Breast epithelium (tissue), 4 donors: ENCODE measurements around the gene DSCAM. TPM values are rescaled to one million over a fixed set of nuclear protein-coding genes. Genes with fewer than 3 reads are reported as not detected.

ENCODE experiments used
- DNase-seq, 2 donors: peaks; one replicate each; pipeline ENCODE4 v3.0.0-alpha.2; 2019; ENCODE audit warnings: low spot score in 2 of 2
- H3K27ac ChIP-seq, 2 donors: fragments of 200-600 bp; sonication (generic) in 1 of 2; one replicate each; pipeline ENCODE4 v1.5.1; 2016 to 2019; ENCODE audit warnings: mild to moderate bottlenecking in 1 of 2
- H3K27me3 ChIP-seq, 2 donors: fragments of 200-600 bp; sonication (generic) in 1 of 2; one replicate each; pipeline versions ENCODE4 v1.5.1 to v1.6.0; 2017 to 2019; ENCODE audit warnings: control low read depth in 1 of 2, mild to moderate bottlenecking in 1 of 2
- H3K36me3 ChIP-seq: fragments of 200-600 bp; one replicate; pipeline ENCODE4 v1.5.1; 2019
- H3K4me1 ChIP-seq, 2 donors: fragments of 200-600 bp; sonication (generic); one replicate each; pipeline ENCODE4 v1.5.1; 2016 to 2019; ENCODE audit warnings: control low read depth in 1 of 2
- H3K4me3 ChIP-seq, 3 donors: fragments of 200-600 bp; sonication (generic); 1 replicate in 2 of 3; 2 replicates in 1 of 3; pipeline ENCODE4 v1.5.1; 2016 to 2019; ENCODE audit warnings: mild to moderate bottlenecking in 3 of 3, moderate library complexity in 2 of 3
- H3K9me3 ChIP-seq, 2 donors: fragments of 200-600 bp; sonication (generic) in 1 of 2; one replicate each; pipeline ENCODE4 v1.5.1; 2016 to 2019; ENCODE audit warnings: control low read depth in 1 of 2
- CTCF ChIP-seq, 3 donors: fragments of 450-650 bp; IDR thresholded peaks; one replicate each; pipeline ENCODE4 v1.5.1; 2016 to 2017; ENCODE audit warnings: antibody characterized with exemption in 3 of 3, mild to moderate bottlenecking in 3 of 3, moderate library complexity in 3 of 3
- POLR2A ChIP-seq: fragments of 450-650 bp; IDR thresholded peaks from one replicate; pipeline ENCODE4 v1.6.1; 2016; ENCODE audit warnings: antibody characterized with exemption, mild to moderate bottlenecking, moderate library complexity
- POLR2AphosphoS5 ChIP-seq, 3 donors: sonication (generic); formaldehyde crosslinking; IDR thresholded peaks; one replicate each; pipeline ENCODE4 v1.6.1; 2017; ENCODE audit warnings: antibody characterized with exemption in 3 of 3
- intact Hi-C: fragments of 100-400 bp; cut with DNase I; formaldehyde crosslinking; loops from one replicate; pipeline ENCODE4 v1.15.1; 2023; ENCODE audit warnings: low total_unique reads
- total RNA-seq, 3 donors: library from RNA; depleted of rRNA; stranded (reverse); fragments of >200 nt; gene quantifications; one replicate each; pipeline ENCODE4 v1.1.0, GENCODE V29; 2016

DSCAM gene
- total RNA-seq, 3 donors from 2014 or later = 0.33 to 0.44 TPM; not detected in 1

- Histone ChIP-seq H3K27ac (no peak overlapping the region), H3K27me3 (no peaks in the 10 kb centered on the region), H3K4me1 (no peaks in the 10 kb centered on the region), H3K36me3 (no peaks in the 10 kb centered on the region), H3K4me3 (no peak overlapping the region), H3K9me3 (no peaks in the 10 kb centered on the region)
- TF ChIP-seq CTCF (IDR thresholded peaks at IDR 0.05) = no peak
- TF ChIP-seq POLR2AphosphoS5 (IDR thresholded peaks at IDR 0.05) = no peak
- no peak for TF ChIP-seq POLR2A
- DNase-seq = no peak
- intact Hi-C loops = no loop called here
These were observed 497.4 kb downstream of the DSCAM start for GRCh38 chr21:40349591-40349990.

- no peak overlapping the region for H3K4me3 ChIP-seq
- H3K27me3 ChIP-seq = no peaks in the 10 kb centered on the region
- H3K4me1 ChIP-seq = no peaks in the 10 kb centered on the region
- no peaks in the 10 kb centered on the region for H3K9me3 ChIP-seq
- TF ChIP-seq POLR2AphosphoS5 (IDR thresholded peaks at IDR 0.05) = no peak
- TF ChIP-seq CTCF (IDR thresholded peaks at IDR 0.05) = no peak
- no peak for TF ChIP-seq POLR2A
- no peak overlapping the region for H3K27ac ChIP-seq
- H3K36me3 ChIP-seq = no peaks in the 10 kb centered on the region
- no peak for DNase-seq
- intact Hi-C loops = no loop called here
These were observed 501.1 kb downstream of the DSCAM start for GRCh38 chr21:40345711-40346321.

- TF ChIP-seq CTCF (IDR thresholded peaks at IDR 0.05) (no peak), POLR2A (no peak), POLR2AphosphoS5 (IDR thresholded peaks at IDR 0.05) (no peak)
- intact Hi-C loops = no loop called here
These were observed 506.6 kb downstream of the DSCAM start for GRCh38 chr21:40340357-40340756.

GRCh38 chr21:40339050-40339449 lies 507.9 kb downstream of the DSCAM start:
- Histone ChIP-seq H3K4me3 (no peak overlapping the region), H3K4me1 (no peaks in the 10 kb centered on the region), H3K27ac (no peak overlapping the region), H3K36me3 (no peaks in the 10 kb centered on the region), H3K27me3 (no peaks in the 10 kb centered on the region), H3K9me3 (no peaks in the 10 kb centered on the region)
- no peak for TF ChIP-seq POLR2AphosphoS5 (IDR thresholded peaks at IDR 0.05)
- TF ChIP-seq CTCF (IDR thresholded peaks at IDR 0.05) = no peak
- no peak for TF ChIP-seq POLR2A
- intact Hi-C loops = no loop called here
- no peak for DNase-seq

More at GRCh38 chr21:40340357-40340756, 506.6 kb downstream of the DSCAM start:
- Histone ChIP-seq H3K4me1 (no peaks in the 10 kb centered on the region), H3K27ac (no peak overlapping the region), H3K27me3 (no peaks in the 10 kb centered on the region), H3K4me3 (no peak overlapping the region), H3K9me3 (no peaks in the 10 kb centered on the region), H3K36me3 (no peaks in the 10 kb centered on the region)
- no peak for DNase-seq

GRCh38 chr21:40337981-40338380 lies 509.0 kb downstream of the DSCAM start:
- TF ChIP-seq CTCF (IDR thresholded peaks at IDR 0.05) (no peak), POLR2AphosphoS5 (IDR thresholded peaks at IDR 0.05) (no peak), POLR2A (no peak)
- Histone ChIP-seq H3K36me3 (no peaks in the 10 kb centered on the region), H3K27me3 (no peaks in the 10 kb centered on the region), H3K9me3 (no peaks in the 10 kb centered on the region), H3K4me3 (no peak overlapping the region), H3K4me1 (no peaks in the 10 kb centered on the region), H3K27ac (no peak overlapping the region)
- DNase-seq = no peak
- intact Hi-C loops = no loop called here
